Neuronal stem cell (in vitro differentiated cells): ENCODE measurements around the gene GCM1. TPM values are rescaled to one million over a fixed set of nuclear protein-coding genes. Genes with fewer than 3 reads are reported as not detected.

Experiments
- DNase-seq: peaks from one replicate; pipeline ENCODE4 v3.0.0-alpha.2; 2013; ENCODE audit warnings: low spot score
- H2AFZ ChIP-seq: one replicate; pipeline ENCODE4 v1.6.1; 2013; ENCODE audit warnings: mild to moderate bottlenecking, low read length, inconsistent platforms
- H2AK5ac ChIP-seq: 2 replicates; pipeline ENCODE4 v1.6.1; 2013; ENCODE audit warnings: low read depth, mild to moderate bottlenecking, inconsistent platforms, low read length, moderate library complexity, mixed read lengths
- H2BK120ac ChIP-seq: 2 replicates; pipeline ENCODE4 v1.6.1; 2013; ENCODE audit warnings: low read depth, mild to moderate bottlenecking, inconsistent platforms, low read length, moderate library complexity, mixed read lengths
- H2BK12ac ChIP-seq: one replicate; pipeline ENCODE4 v1.6.1; 2013; ENCODE audit warnings: low read length, inconsistent platforms
- H2BK15ac ChIP-seq: 2 replicates; pipeline ENCODE4 v1.6.1; 2013; ENCODE audit warnings: mild to moderate bottlenecking, low read length, inconsistent platforms, mixed read lengths
- H2BK5ac ChIP-seq: one replicate; pipeline ENCODE4 v1.6.1; 2013; ENCODE audit warnings: inconsistent platforms, mild to moderate bottlenecking, low read length, moderate library complexity
- H3K14ac ChIP-seq: one replicate; pipeline ENCODE4 v1.6.1; 2013; ENCODE audit warnings: low read length, inconsistent platforms
- H3K18ac ChIP-seq: 2 replicates; pipeline ENCODE4 v1.6.1; 2013; ENCODE audit warnings: low read length, inconsistent platforms
- H3K23ac ChIP-seq: 2 replicates; pipeline ENCODE4 v1.6.1; 2013; ENCODE audit warnings: low read depth, mild to moderate bottlenecking, mixed read lengths, low read length, inconsistent platforms; ENCODE audit not compliant: poor library complexity
- H3K27ac ChIP-seq: replicated peaks from 3 replicates; pipeline ENCODE4 v1.5.1; 2013; ENCODE audit warnings: low read length, inconsistent platforms
- H3K27me3 ChIP-seq, 3 experiments: 2 replicates each; pipeline ENCODE4 v1.6.1; 2013; ENCODE audit warnings: low read length in 3 of 3, mild to moderate bottlenecking in 2 of 3, inconsistent platforms in 1 of 3, low read depth in 1 of 3, mixed read lengths in 1 of 3, moderate library complexity in 1 of 3; ENCODE audit not compliant: control insufficient read depth in 3 of 3, insufficient read depth in 3 of 3
- H3K36me3 ChIP-seq, 2 donors: replicated peaks in 1 of 2; 2 replicates each; pipeline ENCODE4 v1.6.1; 2013; ENCODE audit warnings: low read length in 2 of 2; ENCODE audit not compliant: control insufficient read depth in 2 of 2, insufficient read depth in 2 of 2
- H3K4ac ChIP-seq: 2 replicates; pipeline ENCODE4 v1.6.1; 2013; ENCODE audit warnings: inconsistent platforms, mild to moderate bottlenecking, low read length, moderate library complexity
- H3K4me1 ChIP-seq, 2 donors: 1 replicate in 1 of 2; 2 replicates in 1 of 2; pipeline ENCODE4 v1.6.1; 2013; ENCODE audit warnings: low read length in 2 of 2, low read depth in 1 of 2; ENCODE audit not compliant: control insufficient read depth in 2 of 2, insufficient read depth in 1 of 2
- H3K4me2 ChIP-seq: one replicate; pipeline ENCODE4 v1.6.1; 2013; ENCODE audit warnings: mild to moderate bottlenecking, low read length, inconsistent platforms; ENCODE audit not compliant: insufficient read depth, poor library complexity, severe bottlenecking
- H3K4me3 ChIP-seq, 2 donors: 2 replicates each; pipeline ENCODE4 v1.5.1; 2013; ENCODE audit warnings: low read length in 2 of 2, mild to moderate bottlenecking in 2 of 2, inconsistent platforms in 1 of 2, moderate library complexity in 1 of 2
- H3K79me1 ChIP-seq: one replicate; pipeline ENCODE4 v1.6.1; 2013; ENCODE audit warnings: low read depth, mild to moderate bottlenecking, inconsistent platforms, low read length, moderate library complexity
- H3K9ac ChIP-seq: one replicate; pipeline ENCODE4 v1.6.1; 2013; ENCODE audit warnings: mild to moderate bottlenecking, low read depth, low read length, inconsistent platforms; ENCODE audit not compliant: poor library complexity
- H3K9me3 ChIP-seq, 2 donors: replicated peaks in 1 of 2; 2 replicates each; pipeline versions ENCODE3 to v1.6.1; 2013; ENCODE audit warnings: low read length in 2 of 2, mild to moderate bottlenecking in 2 of 2, inconsistent platforms in 1 of 2, low read depth in 1 of 2, mixed read lengths in 1 of 2, moderate library complexity in 1 of 2; ENCODE audit not compliant: control insufficient read depth in 2 of 2, insufficient read depth in 1 of 2
- H4K8ac ChIP-seq: one replicate; pipeline ENCODE4 v1.6.1; 2013; ENCODE audit warnings: low read depth, mild to moderate bottlenecking, inconsistent platforms, low read length, moderate library complexity
- H4K91ac ChIP-seq: one replicate; pipeline ENCODE4 v1.6.1; 2013; ENCODE audit warnings: low read length, low read depth, mild to moderate bottlenecking, inconsistent platforms; ENCODE audit not compliant: poor library complexity
- WGBS, 2 donors: extraction: QIAGEN DNeasy Blood & Tissue Kit; methylation state at CpG; one replicate each; pipeline ENCODE4 v1.1.7; 2013; ENCODE audit warnings: missing lambda C conversion rate in 2 of 2, mixed read lengths in 1 of 2; ENCODE audit not compliant: insufficient read length in 2 of 2, insufficient replicate concordance in 1 of 2; ENCODE audit errors: extremely low coverage in 2 of 2; 5-methylcytosine and 5-hydroxymethylcytosine counted together
- small RNA-seq: library from polyadenylated mRNA; stranded (forward); fragments of <200 nt; extraction: miRNeasy Mini kit (QIAGEN cat#:217004); gene quantifications from one replicate; pipeline ENCODE3, GENCODE V24; 2013; ENCODE audit not compliant: insufficient read depth

GCM1 gene

GRCh38 chr6:53086302-53086701 is 62.3 kb downstream of the GCM1 start:
- Histone ChIP-seq H3K18ac (no peak overlapping the region), H3K9me3 (peaks cover 0 to 1% of the 10 kb centered on the region in 2 donors), H3K4me2 (no peak overlapping the region), H2BK12ac (no peak overlapping the region), H3K36me3 (peaks cover 12 to 96% of the 10 kb centered on the region in 2 donors), H2AK5ac (no peak overlapping the region), H3K4ac (no peak overlapping the region), H2BK120ac (no peak overlapping the region), H2BK15ac (no peak overlapping the region), H3K9ac (no peak overlapping the region), H3K4me3 (no peak overlapping the region), H3K27ac (no peak overlapping the region), H2AFZ (no peak overlapping the region), H4K8ac (no peak overlapping the region), H3K27me3 (no peaks in the 10 kb centered on the region), H3K14ac (no peak overlapping the region), H4K91ac (no peak overlapping the region), H2BK5ac (no peak overlapping the region), H3K23ac (no peak overlapping the region), H3K79me1 (no peaks in the 10 kb centered on the region), H3K4me1 (no peaks in the 10 kb centered on the region)
- no peak for DNase-seq
- WGBS, 2 donors, result no CpG with 5 or more reads among the region's 2 CpGs

DNA sequence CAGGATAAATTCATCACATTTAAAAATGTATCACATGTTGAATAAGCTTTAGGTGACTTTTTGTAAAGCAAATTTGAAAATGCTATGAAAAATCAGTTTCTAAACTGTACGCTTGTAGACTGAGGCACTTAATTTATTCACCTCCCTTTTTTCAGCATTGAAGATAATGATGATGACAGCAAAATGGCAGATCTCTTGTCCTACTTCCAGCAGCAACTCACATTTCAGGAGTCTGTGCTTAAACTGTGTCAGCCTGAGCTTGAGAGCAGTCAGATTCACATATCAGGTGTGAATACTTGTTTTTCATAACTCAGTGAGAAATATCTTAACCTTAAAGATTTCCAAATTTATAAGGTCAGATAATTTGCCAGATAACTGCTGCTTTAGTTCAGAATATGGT is 67.8 kb downstream of the GCM1 start:
- Histone ChIP-seq H3K36me3 (peaks cover 5 to 97% of the 10 kb centered on the region in 2 donors), H3K14ac (no peak overlapping the region), H2BK15ac (no peak overlapping the region)

More for the DNA sequence above, 67.8 kb downstream of the GCM1 start:
- Histone ChIP-seq H3K27ac (no peak overlapping the region), H2BK5ac (no peak overlapping the region), H2BK120ac (no peak overlapping the region), H3K4me2 (no peak overlapping the region), H3K79me1 (no peaks in the 10 kb centered on the region), H3K4ac (no peak overlapping the region), H3K9me3 (no peaks in the 10 kb centered on the region), H4K91ac (no peak overlapping the region), H3K27me3 (no peaks in the 10 kb centered on the region), H3K9ac (no peak overlapping the region), H2AK5ac (no peak overlapping the region), H2AFZ (no peak overlapping the region), H2BK12ac (no peak overlapping the region), H3K4me1 (no peaks in the 10 kb centered on the region), H3K18ac (no peak overlapping the region), H4K8ac (no peak overlapping the region), H3K4me3 (no peak overlapping the region), H3K23ac (no peak overlapping the region)
- WGBS, 2 donors, result no CpG with 5 or more reads among the region's 1 CpG
- DNase-seq, result no peak

Small RNAs within 50 kb of the gene (small RNA-seq; reads per million reads assigned to genes)
- gene RN7SL244P (not detected), gene RNU6-464P (not detected)
